Mesothelial cell of epicardium (in vitro differentiated cells): Measurements from ENCODE around the gene DAGLA. TPM values are rescaled to one million over a fixed set of nuclear protein-coding genes. Genes with fewer than 3 reads are reported as not detected.
A peak's percentile ranks its signal among the peaks of the same experiment; 100 is the strongest.

Source experiments
- DNase-seq, 2 experiments: peaks; one replicate each; pipeline ENCODE4 v3.0.0; 2021; ENCODE audit warnings: low spot score in 2 of 2; ENCODE audit not compliant: unreplicated experiment in 2 of 2
- H3K27ac Mint-ChIP-seq: 2 replicates; pipeline ENCODE4 v1.8.0; 2021; ENCODE audit warnings: mixed read lengths
- H3K27me3 Mint-ChIP-seq: 2 replicates; pipeline ENCODE4 v1.8.0; 2021; ENCODE audit warnings: low read depth, mixed read lengths
- H3K36me3 Mint-ChIP-seq: 2 replicates; pipeline ENCODE4 v1.8.0; 2021; ENCODE audit warnings: mixed read lengths
- H3K4me1 Mint-ChIP-seq: 2 replicates; pipeline ENCODE4 v1.8.0; 2021; ENCODE audit warnings: mixed read lengths
- H3K4me3 Mint-ChIP-seq: 2 replicates; pipeline ENCODE4 v1.8.0; 2021; ENCODE audit warnings: mild to moderate bottlenecking, moderate library complexity, mixed read lengths
- H3K9me3 Mint-ChIP-seq: 2 replicates; pipeline ENCODE4 v1.8.0; 2021; ENCODE audit warnings: mixed read lengths
- total RNA-seq: library from RNA; stranded (reverse); gene quantifications from 3 replicates; pipeline ENCODE4 v1.2.1, GENCODE V29; 2021
- TF ChIP-seq, protein P1 (sequence below): fragments of 200-600 bp; sonication (generic); IDR thresholded peaks from one replicate; pipeline ENCODE4 v1.5.0; 2021; ENCODE audit warnings: antibody characterized with exemption; ENCODE audit not compliant: unreplicated experiment

The DAGLA gene
- total RNA-seq, 1 donor from 2014 or later, result 8.1 TPM

DNA sequence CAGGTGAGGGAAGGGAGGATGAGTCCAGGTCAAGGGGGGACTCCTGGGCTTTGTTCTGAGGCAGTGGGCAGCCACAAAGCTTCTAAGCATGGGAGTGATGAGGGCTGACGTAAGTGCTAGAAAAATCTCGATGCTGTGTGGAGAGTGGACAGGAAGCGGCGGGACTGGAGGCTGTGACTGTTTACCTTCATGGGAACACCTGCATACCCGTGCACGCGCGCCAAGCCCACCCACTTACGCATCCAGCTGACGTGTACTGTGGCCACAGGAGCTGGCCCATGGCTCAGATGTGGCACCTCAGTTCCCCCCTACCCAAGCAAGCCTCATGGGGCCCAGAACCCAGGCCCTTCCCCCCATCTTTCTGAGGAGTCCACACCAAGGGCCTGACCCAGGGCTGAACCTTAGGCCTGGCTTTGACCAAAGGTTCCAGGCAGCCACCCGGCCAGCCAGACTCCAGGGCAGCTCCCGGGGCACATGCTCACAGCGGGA is 86.2 kb downstream of the DAGLA start:
- TF ChIP-seq, protein P1, sequence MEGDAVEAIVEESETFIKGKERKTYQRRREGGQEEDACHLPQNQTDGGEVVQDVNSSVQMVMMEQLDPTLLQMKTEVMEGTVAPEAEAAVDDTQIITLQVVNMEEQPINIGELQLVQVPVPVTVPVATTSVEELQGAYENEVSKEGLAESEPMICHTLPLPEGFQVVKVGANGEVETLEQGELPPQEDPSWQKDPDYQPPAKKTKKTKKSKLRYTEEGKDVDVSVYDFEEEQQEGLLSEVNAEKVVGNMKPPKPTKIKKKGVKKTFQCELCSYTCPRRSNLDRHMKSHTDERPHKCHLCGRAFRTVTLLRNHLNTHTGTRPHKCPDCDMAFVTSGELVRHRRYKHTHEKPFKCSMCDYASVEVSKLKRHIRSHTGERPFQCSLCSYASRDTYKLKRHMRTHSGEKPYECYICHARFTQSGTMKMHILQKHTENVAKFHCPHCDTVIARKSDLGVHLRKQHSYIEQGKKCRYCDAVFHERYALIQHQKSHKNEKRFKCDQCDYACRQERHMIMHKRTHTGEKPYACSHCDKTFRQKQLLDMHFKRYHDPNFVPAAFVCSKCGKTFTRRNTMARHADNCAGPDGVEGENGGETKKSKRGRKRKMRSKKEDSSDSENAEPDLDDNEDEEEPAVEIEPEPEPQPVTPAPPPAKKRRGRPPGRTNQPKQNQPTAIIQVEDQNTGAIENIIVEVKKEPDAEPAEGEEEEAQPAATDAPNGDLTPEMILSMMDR, result no peak
- no peaks in the 10 kb centered on the region for H3K27me3 Mint-ChIP-seq
- H3K9me3 Mint-ChIP-seq, result no peaks in the 10 kb centered on the region
- no peak for DNase-seq
- H3K4me3 Mint-ChIP-seq, result no peak overlapping the region
- peak overlapping the region; percentile 96 for H3K27ac Mint-ChIP-seq
- H3K4me1 Mint-ChIP-seq, result peaks cover 80% of the 10 kb centered on the region
- no peaks in the 10 kb centered on the region for H3K36me3 Mint-ChIP-seq

DNA sequence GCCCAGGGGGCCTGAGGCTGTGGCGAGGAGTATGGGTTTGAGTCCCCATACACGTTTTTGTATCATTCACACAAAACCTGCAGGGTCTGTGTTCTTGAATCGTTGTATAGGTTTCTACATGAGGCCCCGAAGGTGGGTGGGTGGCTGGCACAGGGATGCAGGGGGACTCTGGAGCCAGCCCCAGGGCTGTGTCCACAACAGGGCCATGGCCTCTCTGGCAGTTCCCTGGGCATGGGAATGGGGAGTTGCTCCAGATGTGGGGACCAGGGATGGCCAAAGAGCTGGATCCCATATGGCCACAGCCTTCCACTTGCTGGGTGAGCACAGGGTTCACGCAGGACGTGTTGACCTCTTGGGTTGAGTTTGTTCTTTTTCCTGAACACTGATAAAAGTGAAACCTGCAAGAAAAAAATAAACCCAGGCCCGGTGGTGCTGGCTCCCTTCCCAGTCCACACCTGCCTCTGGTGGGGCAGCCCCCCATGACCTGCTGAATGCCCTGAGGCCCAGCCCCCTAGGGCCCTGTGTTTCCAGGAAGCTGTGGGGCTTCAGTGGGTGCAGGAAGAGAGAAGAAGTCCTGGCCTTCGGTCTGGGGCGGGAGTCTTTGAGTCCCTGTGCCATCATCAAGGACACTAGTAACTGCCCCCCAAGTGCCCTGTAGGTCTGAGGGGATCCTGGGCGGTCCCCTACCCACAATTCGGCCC is 88.3 kb downstream of the DAGLA start:
- H3K4me3 Mint-ChIP-seq, result no peak overlapping the region
- peak overlapping the region; percentile 96 for H3K27ac Mint-ChIP-seq
- no peak for DNase-seq
- H3K9me3 Mint-ChIP-seq, result no peaks in the 10 kb centered on the region
- H3K36me3 Mint-ChIP-seq, result peaks cover 2% of the 10 kb centered on the region
- H3K4me1 Mint-ChIP-seq, result peaks cover 75% of the 10 kb centered on the region
- TF ChIP-seq, protein P1, result no peak
- no peaks in the 10 kb centered on the region for H3K27me3 Mint-ChIP-seq

DNA sequence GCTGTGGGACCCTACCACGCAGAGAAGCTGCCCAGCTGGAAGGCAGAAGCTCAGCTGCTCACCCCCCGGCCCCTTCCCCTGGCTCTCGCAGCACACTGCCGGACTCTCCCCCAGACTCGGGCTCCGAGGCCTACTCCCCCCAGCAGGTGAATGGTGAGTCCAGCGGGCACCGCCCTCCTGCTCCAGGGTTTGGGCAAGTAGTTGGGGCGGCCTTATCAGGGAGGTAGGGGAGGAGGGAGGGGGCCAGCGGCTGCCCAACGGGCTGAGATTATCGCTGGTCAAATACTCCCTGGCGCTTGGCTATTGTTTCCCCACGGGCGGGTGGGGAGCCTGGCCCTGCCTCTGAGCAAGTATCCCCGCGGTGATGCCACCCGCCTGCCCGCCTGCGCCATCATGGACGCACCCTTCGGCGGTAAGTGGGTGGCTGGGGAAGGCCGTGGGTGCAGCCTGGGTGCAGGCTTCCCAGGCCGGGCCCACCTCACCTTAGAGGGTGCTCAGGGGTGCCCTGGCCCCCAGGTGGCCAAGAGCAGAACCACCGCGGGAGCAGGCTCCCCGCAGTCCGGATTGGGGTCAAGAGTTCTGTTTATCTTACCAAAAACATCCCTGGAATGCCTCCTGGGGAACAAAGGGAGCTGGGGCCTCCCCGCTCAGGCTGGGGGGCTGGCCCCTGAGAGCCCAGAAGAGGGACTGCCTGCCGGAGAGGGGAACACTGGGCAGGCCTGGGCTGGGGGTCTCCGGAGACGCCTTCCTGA is 89.2 kb downstream of the DAGLA start:
- Mint-ChIP-seq H3K4me1 (peaks cover 76% of the 10 kb centered on the region), H3K27me3 (no peaks in the 10 kb centered on the region), H3K36me3 (peaks cover 3% of the 10 kb centered on the region), H3K9me3 (no peaks in the 10 kb centered on the region), H3K27ac (peak overlapping the region; percentile 96), H3K4me3 (no peak overlapping the region)
- TF ChIP-seq, protein P1, result peak; percentile 34
- DNase-seq, result no peak

DNA sequence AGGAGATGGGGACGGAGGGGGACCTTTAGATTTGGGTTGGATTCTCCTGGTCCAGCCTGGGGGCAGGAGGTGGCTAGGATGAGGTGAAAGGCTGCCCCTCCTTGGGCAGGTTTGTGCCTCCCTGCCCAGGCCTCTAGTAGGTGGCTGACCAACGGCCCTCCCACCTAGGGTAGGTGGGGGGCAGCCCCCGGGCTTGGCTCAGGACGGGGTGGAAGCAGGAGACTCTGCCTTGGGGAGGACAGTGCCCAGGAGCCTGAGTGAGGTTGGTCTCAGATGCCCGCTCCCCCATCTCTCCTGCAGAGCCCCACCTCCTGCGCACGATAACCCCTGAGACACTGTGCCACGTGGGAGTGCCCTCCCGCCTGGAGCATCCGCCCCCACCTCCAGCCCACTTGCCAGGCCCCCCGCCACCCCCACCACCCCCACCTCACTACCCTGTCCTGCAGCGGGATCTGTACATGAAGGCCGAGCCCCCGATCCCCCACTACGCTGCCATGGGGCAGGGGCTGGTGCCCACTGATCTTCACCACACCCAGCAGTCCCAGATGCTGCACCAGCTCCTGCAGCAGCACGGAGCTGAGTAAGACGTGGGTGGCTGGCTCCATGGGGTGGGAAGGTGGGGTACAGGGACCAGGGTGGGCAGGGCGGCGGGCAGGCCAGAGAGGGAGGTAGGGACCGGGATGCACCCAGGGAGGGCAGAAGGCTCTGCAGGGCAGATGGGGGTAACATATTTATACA is 89.9 kb downstream of the DAGLA start:
- Mint-ChIP-seq H3K4me1 (peaks cover 80% of the 10 kb centered on the region), H3K27me3 (no peaks in the 10 kb centered on the region), H3K4me3 (no peak overlapping the region), H3K36me3 (peaks cover 3% of the 10 kb centered on the region), H3K9me3 (no peaks in the 10 kb centered on the region), H3K27ac (peak overlapping the region; percentile 99)
- TF ChIP-seq, protein P1, result no peak
- no peak for DNase-seq

DNA sequence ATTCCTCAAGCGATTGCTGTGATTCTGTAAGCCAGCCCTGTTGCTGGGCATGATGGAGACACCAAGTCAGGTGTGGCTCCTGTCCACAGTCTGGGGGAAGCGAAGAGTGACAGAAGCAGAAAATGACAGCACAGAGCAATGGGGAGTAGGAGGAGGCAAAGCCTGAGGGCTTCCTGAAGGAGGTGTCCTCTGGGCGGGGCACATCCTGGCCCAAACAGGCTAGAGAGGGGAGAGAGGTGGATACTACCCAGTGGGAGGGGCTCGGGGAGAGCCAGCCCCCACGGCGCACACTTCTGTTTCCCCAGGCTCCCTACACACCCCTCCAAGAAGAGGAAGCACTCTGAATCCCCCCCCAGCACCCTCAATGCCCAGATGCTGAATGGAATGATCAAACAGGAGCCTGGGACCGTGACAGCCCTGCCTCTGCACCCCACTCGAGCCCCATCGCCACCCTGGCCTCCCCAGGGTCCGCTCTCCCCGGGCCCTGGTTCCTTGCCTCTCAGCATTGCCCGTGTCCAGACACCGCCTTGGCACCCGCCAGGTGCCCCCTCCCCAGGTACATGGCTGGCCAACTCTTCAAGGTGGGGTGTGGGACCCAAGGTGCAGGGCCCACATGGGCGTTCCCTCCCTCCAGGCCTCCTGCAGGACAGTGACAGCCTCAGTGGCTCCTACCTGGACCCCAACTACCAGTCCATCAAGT is 91.2 kb downstream of the DAGLA start:
- no peaks in the 10 kb centered on the region for H3K9me3 Mint-ChIP-seq
- TF ChIP-seq, protein P1, result no peak
- H3K4me3 Mint-ChIP-seq, result no peak overlapping the region
- peaks cover 81% of the 10 kb centered on the region for H3K4me1 Mint-ChIP-seq
- DNase-seq, result no peak
- H3K27me3 Mint-ChIP-seq, result no peaks in the 10 kb centered on the region
- peaks cover 8% of the 10 kb centered on the region for H3K36me3 Mint-ChIP-seq
- peak overlapping the region; percentile 99 for H3K27ac Mint-ChIP-seq
